ENCODE data around the gene TWIST2.

The TWIST2 gene

DNA sequence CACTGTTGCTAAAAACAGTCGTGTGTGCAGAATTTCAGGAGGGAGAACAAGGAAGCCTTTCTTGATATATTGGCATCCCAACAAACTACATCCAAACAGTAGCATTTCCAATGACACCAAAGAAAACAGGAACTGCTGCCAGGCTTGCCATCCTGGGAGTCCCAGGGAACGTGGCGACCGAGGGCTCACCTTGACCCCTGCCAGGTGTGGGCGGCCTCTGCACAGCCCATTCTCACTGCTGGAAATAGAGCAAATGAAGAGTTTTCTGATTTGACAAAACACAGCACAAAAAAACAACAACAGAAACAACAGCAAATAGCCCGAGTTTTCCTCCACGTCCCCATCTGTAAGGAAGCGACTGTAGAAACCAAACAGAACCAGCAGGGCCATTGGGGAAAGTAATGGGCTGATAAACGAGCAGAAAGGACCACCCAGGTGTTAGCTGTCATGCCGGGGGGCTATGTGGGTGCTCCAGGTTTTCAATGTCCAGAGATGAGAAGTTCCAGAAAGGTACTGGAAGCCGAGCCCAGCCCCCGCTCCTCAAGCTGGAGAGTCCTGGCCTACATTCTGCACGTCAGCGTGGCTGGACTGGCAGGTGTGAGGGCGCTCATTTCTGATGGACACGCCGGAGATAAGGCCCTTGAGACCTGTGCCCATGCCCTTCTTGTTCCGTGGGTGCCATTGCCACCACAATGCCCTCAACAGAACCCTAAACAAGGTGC lies 80.8 kb downstream of the TWIST2 start:
- TF ChIP-seq, protein P1, sequence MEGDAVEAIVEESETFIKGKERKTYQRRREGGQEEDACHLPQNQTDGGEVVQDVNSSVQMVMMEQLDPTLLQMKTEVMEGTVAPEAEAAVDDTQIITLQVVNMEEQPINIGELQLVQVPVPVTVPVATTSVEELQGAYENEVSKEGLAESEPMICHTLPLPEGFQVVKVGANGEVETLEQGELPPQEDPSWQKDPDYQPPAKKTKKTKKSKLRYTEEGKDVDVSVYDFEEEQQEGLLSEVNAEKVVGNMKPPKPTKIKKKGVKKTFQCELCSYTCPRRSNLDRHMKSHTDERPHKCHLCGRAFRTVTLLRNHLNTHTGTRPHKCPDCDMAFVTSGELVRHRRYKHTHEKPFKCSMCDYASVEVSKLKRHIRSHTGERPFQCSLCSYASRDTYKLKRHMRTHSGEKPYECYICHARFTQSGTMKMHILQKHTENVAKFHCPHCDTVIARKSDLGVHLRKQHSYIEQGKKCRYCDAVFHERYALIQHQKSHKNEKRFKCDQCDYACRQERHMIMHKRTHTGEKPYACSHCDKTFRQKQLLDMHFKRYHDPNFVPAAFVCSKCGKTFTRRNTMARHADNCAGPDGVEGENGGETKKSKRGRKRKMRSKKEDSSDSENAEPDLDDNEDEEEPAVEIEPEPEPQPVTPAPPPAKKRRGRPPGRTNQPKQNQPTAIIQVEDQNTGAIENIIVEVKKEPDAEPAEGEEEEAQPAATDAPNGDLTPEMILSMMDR (IDR thresholded peaks at IDR 0.05; ENCODE audit: borderline replicate concordance, control extremely low read depth, extremely low read depth, insufficient read depth, missing control alignments), result no peak
- in situ Hi-C loops (cut with MboI; ENCODE audit: low sequenced_read_pairs, unreplicated experiment), result no loop called here
- DNase-seq (ENCODE audit: low spot score), result no peak

DNA sequence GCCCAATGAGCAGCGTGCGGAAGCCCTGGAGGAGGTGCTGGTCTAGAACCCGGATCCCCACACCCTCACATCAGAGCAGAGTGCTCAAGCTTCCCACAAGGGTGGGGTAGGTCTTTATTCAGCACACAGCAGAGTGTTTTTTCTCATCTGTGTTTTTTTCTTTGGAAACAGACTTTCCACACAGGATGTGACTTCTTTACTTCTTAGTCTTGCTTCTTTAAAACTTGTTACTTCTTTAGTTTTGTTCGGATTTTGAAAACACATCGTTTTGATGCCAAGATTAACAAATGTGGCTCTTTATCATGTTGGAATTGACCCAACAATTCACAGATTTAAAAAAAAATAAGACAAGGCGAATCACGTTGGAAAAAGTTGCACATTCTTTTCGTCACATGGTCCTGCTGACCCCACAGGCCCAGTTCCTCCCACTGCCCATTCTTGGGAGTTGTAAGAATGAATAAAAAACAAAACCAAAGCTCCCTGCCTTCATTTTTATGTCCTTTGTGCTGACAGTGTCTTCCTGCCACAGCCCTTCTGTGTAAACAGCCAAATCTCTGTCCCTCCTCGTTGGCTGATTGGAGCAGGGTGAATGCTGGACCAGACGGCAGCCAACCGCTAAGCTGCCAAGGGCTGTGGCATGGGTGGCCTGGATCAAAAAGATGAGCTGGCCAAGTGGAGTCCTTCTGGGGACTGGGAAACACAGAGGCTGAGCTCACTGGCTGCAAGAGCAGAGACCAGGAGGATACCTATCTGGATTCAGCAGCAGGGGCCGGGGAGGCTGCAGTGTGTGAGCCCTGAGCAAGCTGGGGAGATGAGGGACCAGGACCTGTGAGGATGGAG lies 81.6 kb downstream of the TWIST2 start:
- no peak for DNase-seq (ENCODE audit: low spot score)
- TF ChIP-seq, protein P1 (IDR thresholded peaks at IDR 0.05; ENCODE audit: borderline replicate concordance, control extremely low read depth, extremely low read depth, insufficient read depth, missing control alignments), result no peak
- in situ Hi-C loops (cut with MboI; ENCODE audit: low sequenced_read_pairs, unreplicated experiment), result no loop called here

DNA sequence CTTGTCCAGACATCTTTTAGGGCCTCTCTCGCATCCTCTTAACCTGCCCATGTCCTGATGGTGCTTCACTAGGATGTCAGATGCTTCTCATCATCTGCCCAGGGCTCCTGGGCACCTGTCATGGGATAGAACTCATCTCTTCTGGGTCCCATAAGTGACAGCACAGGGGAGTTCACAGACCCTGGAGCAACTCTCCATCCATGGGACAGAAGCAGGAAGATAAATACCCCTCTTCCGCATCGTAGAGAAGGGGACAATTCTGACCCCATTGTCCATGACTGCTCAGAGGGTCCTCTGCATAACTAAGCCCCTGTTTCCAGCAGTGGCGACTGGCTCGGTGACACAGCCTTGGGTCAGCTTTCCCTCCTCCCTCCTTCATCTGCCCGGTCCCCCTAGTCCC lies 82.3 kb downstream of the TWIST2 start:
- DNase-seq (ENCODE audit: low spot score), result no peak
- TF ChIP-seq, protein P1 (IDR thresholded peaks at IDR 0.05; ENCODE audit: borderline replicate concordance, control extremely low read depth, extremely low read depth, insufficient read depth, missing control alignments), result no peak
- in situ Hi-C loops (cut with MboI; ENCODE audit: low sequenced_read_pairs, unreplicated experiment), result no loop called here

DNA sequence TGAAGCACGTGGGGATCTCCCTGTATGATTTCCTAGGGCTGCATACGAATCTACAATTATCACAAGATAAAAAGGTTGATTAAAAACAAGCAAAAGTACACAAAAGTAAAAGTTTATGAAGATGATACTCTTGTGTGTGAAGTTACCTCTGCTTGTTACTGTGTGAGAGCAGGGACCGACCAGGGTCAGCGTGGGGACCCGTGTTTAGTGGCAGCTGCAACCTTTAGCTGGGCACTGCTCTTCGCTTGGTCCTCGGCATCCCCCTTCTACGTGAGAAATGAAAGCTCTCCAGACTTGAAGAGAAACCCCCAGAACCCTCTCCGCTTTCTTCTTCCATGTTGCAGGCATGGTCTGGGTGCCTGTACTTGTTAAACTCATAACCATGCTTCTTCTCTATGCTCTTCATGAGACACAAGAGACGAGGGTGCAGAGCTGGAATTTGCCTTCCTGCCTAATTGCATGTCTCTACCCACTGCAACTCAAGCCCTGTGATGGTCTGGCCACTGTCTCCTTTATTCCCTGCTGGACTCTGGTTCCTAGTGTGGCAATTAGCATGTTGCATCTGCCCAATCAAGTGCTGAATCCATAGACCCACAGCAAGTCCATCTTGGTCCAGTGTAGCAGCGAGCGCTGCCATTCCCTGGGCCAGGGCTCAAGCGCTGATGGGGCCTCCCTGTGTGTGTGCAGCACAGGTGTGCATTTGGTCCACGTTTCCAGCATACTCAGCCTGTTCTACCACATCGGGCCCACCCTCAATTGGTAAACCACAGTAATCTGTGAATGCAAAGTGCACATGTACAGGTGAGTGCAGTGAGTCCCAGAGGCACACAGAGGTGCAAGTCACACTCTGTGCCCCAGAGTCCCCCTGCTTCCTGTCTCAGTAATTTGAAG lies 88.5 kb downstream of the TWIST2 start:
- no peak for DNase-seq (ENCODE audit: low spot score)
- in situ Hi-C loops (cut with MboI; ENCODE audit: low sequenced_read_pairs, unreplicated experiment), result no loop called here
- TF ChIP-seq, protein P1 (IDR thresholded peaks at IDR 0.05; ENCODE audit: borderline replicate concordance, control extremely low read depth, extremely low read depth, insufficient read depth, missing control alignments), result no peak

DNA sequence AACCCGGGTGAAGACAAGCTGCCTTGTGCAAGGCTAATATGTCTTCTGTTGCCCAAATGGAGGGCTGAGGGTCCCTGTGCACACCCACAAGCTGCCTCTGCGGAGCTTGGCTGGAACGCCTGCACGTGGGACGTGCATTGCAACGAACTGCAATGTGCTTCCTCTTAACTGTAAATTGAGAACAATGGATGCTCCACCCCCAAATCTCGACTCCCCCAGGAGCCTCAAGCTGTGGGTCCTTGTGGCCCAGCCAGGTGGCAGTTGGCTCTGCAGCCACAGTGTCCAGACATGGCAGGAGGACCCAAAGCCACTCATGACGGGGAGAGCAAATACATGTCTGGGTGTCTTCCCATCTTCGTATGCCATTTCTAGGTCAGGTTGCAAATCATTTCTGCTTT lies 90.1 kb downstream of the TWIST2 start:
- in situ Hi-C loops (cut with MboI; ENCODE audit: low sequenced_read_pairs, unreplicated experiment), result no loop called here
- DNase-seq (ENCODE audit: low spot score), result no peak

More for the DNA sequence above, 90.1 kb downstream of the TWIST2 start:
- TF ChIP-seq, protein P1 (IDR thresholded peaks at IDR 0.05; ENCODE audit: borderline replicate concordance, control extremely low read depth, extremely low read depth, insufficient read depth, missing control alignments), result no peak

Measured in GM13976 (cell line).